ENCODE data around the gene DEGS2.
"Not testable (repeated sequence)": the region's sequence is repeated elsewhere in the genome, so short reads cannot be mapped to it uniquely, and the experiment has no call there.

Gene DEGS2

GRCh38 chr14:100159094-100159864 is at the start of gene DEGS2:
DEGS2 (minus strand) TSS chr14:100159645; CDS start chr14:100159587, 58 bp downstream.
- DNase-seq, result peak; percentile 51 to 68

GRCh38 chr14:100208136-100208535 is 48.7 kb upstream of the DEGS2 start:
- not testable (repeated sequence) for DNase-seq

GRCh38 chr14:100207588-100207987 is 48.1 kb upstream of the DEGS2 start:
- DNase-seq, result not testable (repeated sequence)

GRCh38 chr14:100204835-100205167 is 45.4 kb upstream of the DEGS2 start:
- not testable (repeated sequence) for DNase-seq

- no peak for DNase-seq
These were observed 44.8 kb upstream of the DEGS2 start for GRCh38 chr14:100203962-100204834.

- no peak for DNase-seq
These were observed 43.7 kb upstream of the DEGS2 start for GRCh38 chr14:100203146-100203545.

- no peak for DNase-seq
These were observed 43.3 kb upstream of the DEGS2 start for GRCh38 chr14:100202712-100203111.

- DNase-seq, result no peak
These were observed 42.3 kb upstream of the DEGS2 start for GRCh38 chr14:100201701-100202100.

- DNase-seq, result no peak
These were observed 40.9 kb upstream of the DEGS2 start for GRCh38 chr14:100200311-100200710.

- no peak for DNase-seq
These were observed 39.9 kb upstream of the DEGS2 start for GRCh38 chr14:100199240-100199860.

GRCh38 chr14:100193417-100194357 is 34.2 kb upstream of the DEGS2 start:
- peak in 1 of 2 donors; percentile 16 for DNase-seq

GRCh38 chr14:100192672-100193416 is 33.4 kb upstream of the DEGS2 start:
- DNase-seq, result peak; percentile 100

- DNase-seq, result no peak
These were observed 32.8 kb upstream of the DEGS2 start for GRCh38 chr14:100192250-100192671.

GRCh38 chr14:100191584-100192249 is 32.3 kb upstream of the DEGS2 start:
- no peak for DNase-seq

- no peak for DNase-seq
These were observed 30.7 kb upstream of the DEGS2 start for GRCh38 chr14:100190126-100190525.

GRCh38 chr14:100188392-100189030 is 29.1 kb upstream of the DEGS2 start:
- DNase-seq, result no peak

- no peak for DNase-seq
These were observed 27.9 kb upstream of the DEGS2 start for GRCh38 chr14:100187247-100187833.

- DNase-seq, result not testable (repeated sequence)
These were observed 22.6 kb upstream of the DEGS2 start for GRCh38 chr14:100181876-100182551.

- not testable (repeated sequence) for DNase-seq
These were observed 21.2 kb upstream of the DEGS2 start for GRCh38 chr14:100180671-100181070.

Data from CD4-positive, alpha-beta T cell treated with Interferon alpha-2 for 1 hour (primary cell).